Breast epithelium (tissue), 4 donors: ENCODE data around the gene RIPK3. TPM values are rescaled to one million over a fixed set of nuclear protein-coding genes. Genes with fewer than 3 reads are reported as not detected.

ENCODE experiments used
- DNase-seq, 2 donors: peaks; one replicate each; pipeline ENCODE4 v3.0.0-alpha.2; 2019; ENCODE audit warnings: low spot score in 2 of 2
- H3K27ac ChIP-seq, 2 donors: fragments of 200-600 bp; sonication (generic) in 1 of 2; one replicate each; pipeline ENCODE4 v1.5.1; 2016 to 2019; ENCODE audit warnings: mild to moderate bottlenecking in 1 of 2
- H3K27me3 ChIP-seq, 2 donors: fragments of 200-600 bp; sonication (generic) in 1 of 2; one replicate each; pipeline versions ENCODE4 v1.5.1 to v1.6.0; 2017 to 2019; ENCODE audit warnings: control low read depth in 1 of 2, mild to moderate bottlenecking in 1 of 2
- H3K36me3 ChIP-seq: fragments of 200-600 bp; one replicate; pipeline ENCODE4 v1.5.1; 2019
- H3K4me1 ChIP-seq, 2 donors: fragments of 200-600 bp; sonication (generic); one replicate each; pipeline ENCODE4 v1.5.1; 2016 to 2019; ENCODE audit warnings: control low read depth in 1 of 2
- H3K4me3 ChIP-seq, 3 donors: fragments of 200-600 bp; sonication (generic); 1 replicate in 2 of 3; 2 replicates in 1 of 3; pipeline ENCODE4 v1.5.1; 2016 to 2019; ENCODE audit warnings: mild to moderate bottlenecking in 3 of 3, moderate library complexity in 2 of 3
- H3K9me3 ChIP-seq, 2 donors: fragments of 200-600 bp; sonication (generic) in 1 of 2; one replicate each; pipeline ENCODE4 v1.5.1; 2016 to 2019; ENCODE audit warnings: control low read depth in 1 of 2
- CTCF ChIP-seq, 3 donors: fragments of 450-650 bp; IDR thresholded peaks; one replicate each; pipeline ENCODE4 v1.5.1; 2016 to 2017; ENCODE audit warnings: antibody characterized with exemption in 3 of 3, mild to moderate bottlenecking in 3 of 3, moderate library complexity in 3 of 3
- POLR2A ChIP-seq: fragments of 450-650 bp; IDR thresholded peaks from one replicate; pipeline ENCODE4 v1.6.1; 2016; ENCODE audit warnings: antibody characterized with exemption, mild to moderate bottlenecking, moderate library complexity
- POLR2AphosphoS5 ChIP-seq, 3 donors: sonication (generic); formaldehyde crosslinking; IDR thresholded peaks; one replicate each; pipeline ENCODE4 v1.6.1; 2017; ENCODE audit warnings: antibody characterized with exemption in 3 of 3
- intact Hi-C: fragments of 100-400 bp; cut with DNase I; formaldehyde crosslinking; loops from one replicate; pipeline ENCODE4 v1.15.1; 2023; ENCODE audit warnings: low total_unique reads
- total RNA-seq, 3 donors: library from RNA; depleted of rRNA; stranded (reverse); fragments of >200 nt; gene quantifications; one replicate each; pipeline ENCODE4 v1.1.0, GENCODE V29; 2016

The RIPK3 gene
- total RNA-seq, 3 donors from 2014 or later, result 10.7 to 13.4 (median 12.0) TPM

DNA sequence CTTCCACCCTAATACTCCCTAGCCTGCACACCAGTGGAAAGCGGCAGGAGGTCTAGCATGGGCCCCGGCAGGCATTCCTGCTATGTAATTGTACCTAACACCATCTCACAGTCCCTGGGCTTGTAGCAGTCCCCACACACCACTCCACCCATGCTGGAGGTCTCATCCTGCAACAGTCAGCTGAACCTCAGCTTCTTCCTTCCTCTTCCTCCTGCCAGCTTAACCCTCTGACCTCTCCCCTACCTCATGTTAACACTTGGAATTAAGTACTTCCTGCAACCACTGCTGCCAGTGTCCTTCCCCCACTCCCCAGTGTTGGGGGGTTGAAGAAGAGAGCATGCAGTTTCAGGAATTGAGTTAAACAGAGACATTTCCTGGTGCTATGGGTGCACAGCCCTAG is 12.5 kb downstream of the RIPK3 start:
- Histone ChIP-seq H3K27ac (no peak overlapping the region), H3K4me3 (no peak overlapping the region), H3K9me3 (no peaks in the 10 kb centered on the region), H3K27me3 (no peaks in the 10 kb centered on the region), H3K36me3 (no peaks in the 10 kb centered on the region), H3K4me1 (peaks cover 0 to under 1% of the 10 kb centered on the region in 2 donors)
- no peak for DNase-seq
- intact Hi-C loops, result no loop called here
- no peak for TF ChIP-seq POLR2A
- no peak for TF ChIP-seq CTCF (IDR thresholded peaks at IDR 0.05)
- TF ChIP-seq POLR2AphosphoS5 (IDR thresholded peaks at IDR 0.05), result no peak

- TF ChIP-seq POLR2A (no peak), CTCF (IDR thresholded peaks at IDR 0.05) (no peak), POLR2AphosphoS5 (IDR thresholded peaks at IDR 0.05) (no peak)
- H3K9me3 ChIP-seq, result no peaks in the 10 kb centered on the region
- no peaks in the 10 kb centered on the region for H3K27me3 ChIP-seq
- no peak overlapping the region for H3K27ac ChIP-seq
- H3K4me3 ChIP-seq, result no peak overlapping the region
- no peak for DNase-seq
- intact Hi-C loops, result no loop called here
- H3K36me3 ChIP-seq, result no peaks in the 10 kb centered on the region
- H3K4me1 ChIP-seq, result no peaks in the 10 kb centered on the region
Measured at GRCh38 chr14:24325963-24326362, 13.8 kb downstream of the RIPK3 start.

GRCh38 chr14:24325041-24325530 is 14.7 kb downstream of the RIPK3 start:
- intact Hi-C loops, result no loop called here
- H3K36me3 ChIP-seq, result no peaks in the 10 kb centered on the region
- no peak for DNase-seq
- H3K4me1 ChIP-seq, result no peaks in the 10 kb centered on the region
- no peaks in the 10 kb centered on the region for H3K9me3 ChIP-seq
- no peak overlapping the region for H3K27ac ChIP-seq
- no peaks in the 10 kb centered on the region for H3K27me3 ChIP-seq
- H3K4me3 ChIP-seq, result no peak overlapping the region
- TF ChIP-seq CTCF (IDR thresholded peaks at IDR 0.05) (no peak), POLR2A (no peak), POLR2AphosphoS5 (IDR thresholded peaks at IDR 0.05) (no peak)

DNA sequence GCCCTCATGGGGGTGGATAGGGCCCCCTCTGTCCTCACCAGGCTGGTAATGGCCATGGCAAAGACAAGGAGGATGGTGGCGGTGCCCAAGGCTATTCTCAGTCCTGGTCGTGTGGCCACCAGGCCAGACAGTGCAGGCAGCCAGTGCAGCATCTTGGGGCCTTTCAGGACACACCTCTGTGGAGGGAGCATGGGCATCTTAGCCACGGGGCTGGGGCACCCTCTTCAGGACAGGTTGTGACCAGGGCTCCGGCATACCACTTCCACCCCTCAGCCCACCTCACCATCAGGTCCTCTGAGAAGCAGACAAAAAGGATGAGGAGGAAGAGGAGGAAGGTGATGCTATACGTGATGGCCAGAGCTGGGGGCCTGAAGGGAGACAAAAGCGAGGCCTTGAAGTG is 15.8 kb downstream of the RIPK3 start:
- intact Hi-C loops, result no loop called here
- Histone ChIP-seq H3K4me3 (no peak overlapping the region), H3K9me3 (no peaks in the 10 kb centered on the region), H3K27me3 (no peaks in the 10 kb centered on the region), H3K36me3 (no peaks in the 10 kb centered on the region), H3K4me1 (no peaks in the 10 kb centered on the region), H3K27ac (no peak overlapping the region)
- no peak for TF ChIP-seq CTCF (IDR thresholded peaks at IDR 0.05)
- DNase-seq, result no peak

GRCh38 chr14:24323341-24323740 is 16.4 kb downstream of the RIPK3 start:
- no peak overlapping the region for H3K4me3 ChIP-seq
- no peaks in the 10 kb centered on the region for H3K9me3 ChIP-seq
- H3K4me1 ChIP-seq, result no peaks in the 10 kb centered on the region
- intact Hi-C loops, result no loop called here
- no peaks in the 10 kb centered on the region for H3K36me3 ChIP-seq
- no peak for DNase-seq
- no peak for TF ChIP-seq CTCF (IDR thresholded peaks at IDR 0.05)
- TF ChIP-seq POLR2A, result no peak
- no peak for TF ChIP-seq POLR2AphosphoS5 (IDR thresholded peaks at IDR 0.05)
- no peaks in the 10 kb centered on the region for H3K27me3 ChIP-seq
- no peak overlapping the region for H3K27ac ChIP-seq
